ENCODE results near the gene TXNDC11.

DNA sequence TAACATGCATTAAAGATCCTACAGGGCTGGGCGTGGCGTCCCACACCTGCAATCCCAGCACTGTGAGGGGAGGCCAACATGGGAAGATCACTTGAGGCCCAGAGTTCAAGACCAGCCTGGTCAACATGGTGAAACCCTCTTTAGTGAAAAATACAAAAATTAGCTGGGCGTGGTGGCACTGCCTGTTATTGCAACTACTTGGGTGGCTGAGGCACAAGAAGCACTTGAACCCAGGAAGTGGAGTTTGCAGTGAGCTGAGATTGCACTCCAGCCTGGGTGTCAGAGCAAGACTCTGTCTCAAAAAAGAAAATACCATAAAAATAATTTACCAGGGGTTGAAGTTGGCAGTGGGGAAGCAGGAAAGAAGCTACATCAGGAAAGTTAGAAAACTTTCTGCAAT, 12.9 kb downstream of the TXNDC11 start:
- TF ChIP-seq ZNF274 (IDR thresholded peaks at IDR 0.05; ENCODE audit: low read depth, low read length) (no peak), YY1 (IDR thresholded peaks at IDR 0.05; ENCODE audit: insufficient read depth, insufficient read length) (no peak)
